Common myeloid progenitor, CD34-positive (primary cell): Measurements from ENCODE around the gene WHRN.

Experiments
- CTCF ChIA-PET: fragments of 350-600 bp; sonication (Branson Sonifier 250); formaldehyde crosslinking; loops from one replicate; lab custom pipeline; 2021; ENCODE audit warnings: antibody characterized with exemption; lab: Charles Lee
- POLR2A ChIA-PET: fragments of 350-600 bp; sonication (Branson Sonifier 250); formaldehyde crosslinking; loops from one replicate; lab custom pipeline; 2021; ENCODE audit warnings: antibody characterized with exemption; lab: Charles Lee
- DNase-seq, 3 donors: peaks; one replicate each; pipeline versions ENCODE4 v3.0.0 to v3.0.0-alpha.2; 2013
- H3K27ac ChIP-seq, 2 experiments: 1 replicate in 1 of 2; 2 replicates in 1 of 2; pipeline ENCODE4 v1.7.0; 2013; ENCODE audit warnings: inconsistent platforms in 2 of 2, low read length in 2 of 2, mild to moderate bottlenecking in 2 of 2, low read depth in 1 of 2, moderate library complexity in 1 of 2; ENCODE audit not compliant: severe bottlenecking in 2 of 2, insufficient read depth in 1 of 2, poor library complexity in 1 of 2
- H3K27me3 ChIP-seq, 5 experiments: replicated peaks in 2 of 5; 1 replicate in 3 of 5; 2 replicates in 2 of 5; pipeline versions ENCODE4 v1.6.1 to v1.7.0; 2013; ENCODE audit warnings: low read length in 4 of 5, mild to moderate bottlenecking in 2 of 5, moderate library complexity in 2 of 5, inconsistent platforms in 1 of 5; ENCODE audit not compliant: insufficient read depth in 5 of 5, control insufficient read depth in 4 of 5
- H3K36me3 ChIP-seq, 4 experiments: 1 replicate in 2 of 4; 2 replicates in 2 of 4; pipeline versions ENCODE4 v1.6.1 to v1.7.0; 2013; ENCODE audit warnings: low read length in 3 of 4, control low read depth in 1 of 4, mild to moderate bottlenecking in 1 of 4; ENCODE audit not compliant: control insufficient read depth in 4 of 4, insufficient read depth in 4 of 4
- H3K4me1 ChIP-seq, 4 experiments: 1 replicate in 3 of 4; 2 replicates in 1 of 4; pipeline versions ENCODE4 v1.6.1 to v1.7.1; 2013; ENCODE audit warnings: low read length in 3 of 4, mild to moderate bottlenecking in 3 of 4, control low read depth in 1 of 4, inconsistent platforms in 1 of 4, moderate library complexity in 1 of 4; ENCODE audit not compliant: control insufficient read depth in 4 of 4, insufficient read depth in 4 of 4; ENCODE audit errors: control extremely low read depth in 1 of 4
- H3K4me3 ChIP-seq, 7 experiments: 1 replicate in 4 of 7; 2 replicates in 3 of 7; pipeline versions ENCODE4 v1.5.1 to v1.7.0; 2013; ENCODE audit warnings: mild to moderate bottlenecking in 7 of 7, low read length in 6 of 7, moderate library complexity in 6 of 7, inconsistent platforms in 2 of 7, low read depth in 2 of 7, control low read depth in 1 of 7; ENCODE audit not compliant: insufficient read depth in 4 of 7, control insufficient read depth in 1 of 7; ENCODE audit errors: extremely low read depth in 1 of 7
- H3K9me3 ChIP-seq, 5 experiments: 1 replicate in 4 of 5; 2 replicates in 1 of 5; pipeline versions ENCODE4 v1.6.1 to v1.7.1; 2013; ENCODE audit warnings: low read length in 4 of 5, mild to moderate bottlenecking in 2 of 5, inconsistent platforms in 1 of 5, low read depth in 1 of 5, moderate library complexity in 1 of 5; ENCODE audit not compliant: control insufficient read depth in 4 of 5, insufficient read depth in 2 of 5; ENCODE audit errors: control extremely low read depth in 1 of 5
- WGBS: methylation state at CpG from one replicate; pipeline ENCODE4 v1.1.5; 2013; ENCODE audit not compliant: insufficient coverage; 5-methylcytosine and 5-hydroxymethylcytosine counted together

WHRN gene

DNA sequence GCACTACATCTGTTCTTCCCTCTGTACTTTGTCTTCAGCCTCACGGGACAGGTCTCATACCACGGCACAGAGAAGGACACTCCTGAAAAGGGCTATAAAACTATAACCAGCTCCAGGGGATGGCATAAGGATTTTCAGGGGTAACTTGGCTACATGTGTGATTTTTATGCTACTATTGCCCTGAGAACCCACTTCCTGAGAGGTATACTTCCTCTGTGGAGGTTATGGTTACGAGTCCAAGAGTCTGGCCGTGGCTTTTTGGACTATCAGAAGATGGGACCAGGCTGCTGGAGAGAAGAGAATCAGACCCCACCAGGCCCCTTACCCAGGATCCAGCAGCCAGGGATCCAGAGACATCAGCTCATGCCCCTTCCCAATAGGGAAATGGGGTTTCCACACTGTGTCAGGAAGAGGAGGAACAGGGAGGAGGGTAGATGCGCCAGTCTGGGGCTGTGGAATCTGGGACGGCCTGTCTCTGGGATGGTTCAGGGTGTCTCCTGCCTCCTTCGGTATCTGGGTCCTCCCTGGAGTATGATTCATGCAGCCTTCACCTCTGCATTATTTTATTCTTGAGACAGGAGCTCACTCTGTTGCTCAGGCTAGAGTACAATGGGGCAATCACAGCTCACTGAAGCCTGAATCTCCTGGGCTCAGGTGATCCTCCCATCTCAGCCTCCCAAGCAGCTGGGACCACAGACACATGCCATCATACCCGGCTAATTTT, 29.7 kb downstream of the WHRN start:
- Histone ChIP-seq H3K4me1 (peaks cover 0 to 13% (median 7%) of the 10 kb centered on the region in 4 experiments), H3K36me3 (no peaks in the 10 kb centered on the region), H3K9me3 (no peaks in the 10 kb centered on the region), H3K27ac (no peak overlapping the region), H3K4me3 (no peak overlapping the region), H3K27me3 (peaks cover 0 to 2% (median 0%) of the 10 kb centered on the region in 5 experiments)
- peak in 2 of 3 donors; percentile 29 to 38 for DNase-seq
- ChIA-PET CTCF (interaction anchor here (0.6 to 5.6 kb wide), 3 partner anchors 11 to 144 kb away, joined by 3 to 37 read pairs (median 3); no protein-coding TSS in a partner anchor), POLR2A (no interaction called here)
- 48% methylated on average over 6 of the region's 8 CpGs for WGBS

DNA sequence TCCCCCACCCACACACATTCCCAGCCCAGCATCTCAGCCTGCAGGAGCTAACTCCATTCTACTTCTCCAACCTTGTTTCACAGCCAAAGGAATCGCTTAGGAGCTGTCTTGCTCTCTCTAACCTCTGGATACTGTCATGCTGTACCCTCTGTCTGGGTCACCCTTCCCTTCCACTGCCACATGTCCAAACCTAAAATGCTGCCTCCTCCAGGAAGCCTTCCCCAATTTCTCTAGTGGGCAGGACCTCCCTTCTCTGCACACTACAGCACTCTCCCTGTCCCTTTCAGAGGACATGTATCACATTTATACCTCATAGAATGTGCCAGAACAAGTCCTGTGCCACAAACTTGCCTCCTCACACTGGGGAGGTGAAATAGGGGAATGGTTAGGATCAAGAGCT, 30.8 kb downstream of the WHRN start:
- H3K9me3 ChIP-seq, result no peaks in the 10 kb centered on the region
- ChIA-PET CTCF (interaction anchor here (5.6 kb wide), 1 partner anchor 12 kb away, joined by 37 read pairs; no protein-coding TSS in a partner anchor), POLR2A (no interaction called here)
- 100% methylated on average over 1 of the region's 1 CpG for WGBS
- no peak overlapping the region for H3K27ac ChIP-seq
- DNase-seq, result no peak
- no peaks in the 10 kb centered on the region for H3K36me3 ChIP-seq
- peaks cover 0 to 9% (median 7%) of the 10 kb centered on the region in 4 experiments for H3K4me1 ChIP-seq
- H3K4me3 ChIP-seq, result no peak overlapping the region
- peaks cover 0 to 2% (median 0%) of the 10 kb centered on the region in 5 experiments for H3K27me3 ChIP-seq

DNA sequence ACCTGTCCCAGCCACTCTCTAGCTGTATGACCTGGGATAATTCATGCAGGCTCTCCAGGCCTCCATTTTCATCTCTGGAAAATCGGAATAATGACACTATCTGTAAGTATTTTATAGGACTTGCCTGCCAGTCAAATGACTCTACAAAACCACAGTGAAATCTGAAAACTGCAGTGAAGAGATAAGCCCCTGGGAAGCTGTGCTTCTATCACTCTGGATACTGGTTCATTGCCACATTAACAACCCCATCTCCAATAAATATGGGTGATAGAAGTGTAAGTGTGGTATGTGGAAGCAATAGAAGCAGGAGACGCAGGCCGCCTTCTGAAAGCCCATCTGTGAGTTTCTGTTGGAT, 31.8 kb downstream of the WHRN start:
- Histone ChIP-seq H3K27me3 (peaks cover 0 to 2% (median 0%) of the 10 kb centered on the region in 5 experiments), H3K27ac (no peak overlapping the region), H3K4me3 (no peak overlapping the region), H3K4me1 (peaks cover 0 to 9% (median 7%) of the 10 kb centered on the region in 4 experiments), H3K9me3 (no peaks in the 10 kb centered on the region), H3K36me3 (no peaks in the 10 kb centered on the region)
- DNase-seq, result no peak
- ChIA-PET POLR2A (no interaction called here), CTCF (interaction anchor here (0.8 to 5.6 kb wide), 4 partner anchors 10 to 38 kb away, joined by 3 to 37 read pairs (median 4); no protein-coding TSS in a partner anchor)
- WGBS, result 100% methylated on average over 1 of the region's 3 CpGs

DNA sequence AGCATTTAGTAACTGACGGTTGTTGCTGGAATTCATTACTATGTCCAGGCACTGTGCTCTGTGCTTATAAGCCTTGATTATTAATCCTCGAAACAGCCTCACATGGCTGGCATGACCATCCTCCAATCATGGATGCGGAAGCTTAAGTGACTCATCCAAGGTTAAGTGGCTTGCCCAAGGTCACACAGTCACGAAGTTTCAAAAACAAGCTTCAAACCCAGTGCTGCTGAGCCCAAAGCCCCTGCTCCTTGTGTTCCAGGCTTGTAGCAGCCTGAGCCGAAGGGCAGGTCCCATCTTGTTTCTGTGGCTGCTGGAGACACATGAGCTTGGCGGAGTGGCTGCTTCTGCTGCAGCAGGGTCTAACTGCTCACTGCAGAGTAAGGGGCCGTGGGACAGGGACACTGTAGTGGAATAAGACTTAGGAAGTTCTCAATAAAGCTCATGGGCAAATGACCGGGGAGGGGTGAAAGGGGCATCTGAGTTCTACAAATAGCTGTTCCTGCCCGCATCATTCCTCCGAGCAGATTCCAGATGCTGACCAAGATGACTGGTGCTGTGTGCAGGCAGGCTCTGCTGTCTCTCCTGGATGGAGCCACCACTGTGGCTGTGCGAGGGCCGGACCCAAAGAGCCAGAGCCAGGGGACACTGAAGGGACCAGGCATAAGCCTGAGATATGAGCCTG, 32.4 kb downstream of the WHRN start:
- H3K4me1 ChIP-seq, result peaks cover 0 to 9% (median 7%) of the 10 kb centered on the region in 4 experiments
- H3K36me3 ChIP-seq, result no peaks in the 10 kb centered on the region
- no peaks in the 10 kb centered on the region for H3K9me3 ChIP-seq
- ChIA-PET POLR2A (interaction anchor here (0.7 kb wide), 1 partner anchor 32 kb away, joined by 3 read pairs; no protein-coding TSS in a partner anchor), CTCF (interaction anchor here (0.8 to 5.6 kb wide), 4 partner anchors 11 to 38 kb away, joined by 3 to 37 read pairs (median 4); no protein-coding TSS in a partner anchor)
- no peak for DNase-seq
- H3K27me3 ChIP-seq, result peaks cover 0 to 2% (median 0%) of the 10 kb centered on the region in 5 experiments
- WGBS, result 90% methylated on average over 12 of the region's 12 CpGs
- no peak overlapping the region for H3K4me3 ChIP-seq
- H3K27ac ChIP-seq, result no peak overlapping the region

DNA sequence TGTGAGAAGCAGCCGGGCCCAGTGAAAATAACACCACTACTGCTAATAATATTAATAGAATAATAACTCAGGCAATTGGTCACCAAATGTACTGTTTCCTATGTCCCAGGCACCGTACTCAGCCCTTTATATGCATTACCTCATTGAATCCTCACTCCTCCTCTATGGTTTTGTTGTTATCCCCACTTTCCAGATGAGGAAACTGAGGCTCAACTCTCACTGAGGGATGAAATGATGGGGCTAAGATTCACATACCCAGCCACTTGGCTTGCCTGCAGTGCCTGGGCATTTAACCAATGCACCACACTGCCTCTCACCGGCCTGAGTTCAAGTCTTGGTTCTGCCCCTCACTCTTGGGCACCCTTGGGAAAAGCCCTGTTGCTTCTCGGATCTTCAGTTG, 34.1 kb downstream of the WHRN start:
- Histone ChIP-seq H3K27ac (no peak overlapping the region), H3K4me3 (no peak overlapping the region), H3K36me3 (no peaks in the 10 kb centered on the region), H3K4me1 (peaks cover 0 to 9% (median 7%) of the 10 kb centered on the region in 4 experiments), H3K27me3 (no peaks in the 10 kb centered on the region), H3K9me3 (no peaks in the 10 kb centered on the region)
- POLR2A ChIA-PET, result no interaction called here
- DNase-seq, result no peak
- CTCF ChIA-PET, result interaction anchor here (2.0 kb wide), 1 partner anchor 36 kb away, joined by 6 read pairs; no protein-coding TSS in a partner anchor
- WGBS, result 94% methylated on average over 3 of the region's 4 CpGs

DNA sequence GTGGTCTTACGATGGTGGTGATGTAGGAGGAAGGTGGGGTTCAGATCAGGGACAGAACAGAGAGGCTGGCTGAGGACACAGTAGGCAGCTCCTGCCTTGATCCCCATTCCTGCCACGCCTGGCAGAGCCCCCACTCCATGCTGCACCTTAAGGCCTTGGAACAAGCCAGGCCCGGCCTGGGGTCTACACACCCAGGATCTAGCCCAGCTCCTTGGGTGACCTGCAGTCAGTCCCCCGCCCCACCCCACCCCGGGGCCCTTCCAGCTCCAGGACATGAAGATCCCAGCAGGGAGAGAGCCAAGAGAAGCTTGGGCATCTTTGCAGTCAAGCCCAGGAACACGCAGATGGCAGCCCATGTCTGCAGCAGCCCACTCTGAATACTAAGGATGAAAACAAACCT, 34.7 kb downstream of the WHRN start:
- ChIA-PET CTCF (no interaction called here), POLR2A (no interaction called here)
- Histone ChIP-seq H3K9me3 (no peaks in the 10 kb centered on the region), H3K27me3 (no peaks in the 10 kb centered on the region), H3K36me3 (no peaks in the 10 kb centered on the region), H3K4me3 (no peak overlapping the region), H3K27ac (no peak overlapping the region), H3K4me1 (peaks cover 0 to 7% (median 6%) of the 10 kb centered on the region in 4 experiments)
- WGBS, result 100% methylated on average over 5 of the region's 6 CpGs
- no peak for DNase-seq

DNA sequence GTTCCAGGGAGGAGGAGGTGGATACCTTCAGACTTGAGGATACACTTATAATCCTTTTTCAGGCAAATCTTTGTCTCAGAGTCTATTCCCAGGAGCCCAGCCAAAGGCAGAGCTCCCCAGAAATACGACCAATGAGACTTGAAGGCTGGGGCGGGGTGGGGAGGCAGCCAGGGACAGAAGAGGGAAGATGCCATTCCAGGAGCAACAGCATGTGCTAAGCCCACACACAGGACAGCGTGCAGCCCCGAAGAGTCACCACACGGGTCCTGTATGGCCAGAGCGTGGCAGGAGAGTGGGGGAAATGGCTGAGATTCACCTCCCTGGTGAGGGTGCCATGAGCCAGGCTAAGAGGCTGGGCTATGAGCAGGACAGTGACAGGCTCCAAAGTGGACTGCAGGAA, 35.2 kb downstream of the WHRN start:
- H3K9me3 ChIP-seq, result no peaks in the 10 kb centered on the region
- H3K4me1 ChIP-seq, result peaks cover 0 to 2% (median under 1%) of the 10 kb centered on the region in 4 experiments
- 98% methylated on average over 6 of the region's 6 CpGs for WGBS
- ChIA-PET POLR2A (no interaction called here), CTCF (no interaction called here)
- H3K4me3 ChIP-seq, result no peak overlapping the region
- H3K27me3 ChIP-seq, result no peaks in the 10 kb centered on the region
- H3K36me3 ChIP-seq, result no peaks in the 10 kb centered on the region
- H3K27ac ChIP-seq, result no peak overlapping the region
- no peak for DNase-seq
